Mesenteric fat pad (tissue), 1 donor: Measurements from ENCODE around the gene DUT. TPM values are rescaled to one million over a fixed set of nuclear protein-coding genes. Genes with fewer than 3 reads are reported as not detected.
"Not testable (repeated sequence)": the region's sequence is repeated elsewhere in the genome, so short reads cannot be mapped to it uniquely, and the experiment has no call there.

Source experiments
- DNase-seq: peaks from one replicate; pipeline ENCODE4 v3.0.0-alpha.2; 2020; ENCODE audit warnings: low spot score
- total RNA-seq: library from RNA; stranded (reverse); fragmentation: NEBNext Ultra II Directional; extraction: Animal tissue kit (Norgen Biotek cat#: 25700); gene quantifications from one replicate; pipeline ENCODE4 v1.2.1, GENCODE V29; 2021
- donor health status: DM: yes; HTN: yes; CAD: no.

Gene DUT
- total RNA-seq, 1 donor from 2014 or later = 53.9 TPM

DNA sequence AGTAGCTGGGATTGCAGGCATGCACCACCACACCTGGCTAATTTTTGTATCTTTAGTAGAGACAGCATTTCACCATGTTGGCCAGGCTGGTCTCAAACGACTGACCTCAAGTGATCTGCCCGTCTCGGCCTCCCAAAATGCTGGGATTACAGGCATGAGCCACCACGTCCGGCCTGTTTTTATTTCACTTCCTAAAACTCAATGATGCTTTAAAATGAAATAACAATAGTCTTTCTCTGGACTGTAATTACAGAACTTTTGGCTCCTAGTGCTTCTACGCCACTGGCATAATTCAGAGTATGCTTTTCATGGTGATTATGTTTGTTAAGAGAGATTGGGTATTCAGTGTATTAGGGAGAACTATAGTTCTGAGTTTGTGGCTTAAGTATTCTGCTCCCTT, 5.0 kb upstream of the DUT start:
- DNase-seq = not testable (repeated sequence)

DNA sequence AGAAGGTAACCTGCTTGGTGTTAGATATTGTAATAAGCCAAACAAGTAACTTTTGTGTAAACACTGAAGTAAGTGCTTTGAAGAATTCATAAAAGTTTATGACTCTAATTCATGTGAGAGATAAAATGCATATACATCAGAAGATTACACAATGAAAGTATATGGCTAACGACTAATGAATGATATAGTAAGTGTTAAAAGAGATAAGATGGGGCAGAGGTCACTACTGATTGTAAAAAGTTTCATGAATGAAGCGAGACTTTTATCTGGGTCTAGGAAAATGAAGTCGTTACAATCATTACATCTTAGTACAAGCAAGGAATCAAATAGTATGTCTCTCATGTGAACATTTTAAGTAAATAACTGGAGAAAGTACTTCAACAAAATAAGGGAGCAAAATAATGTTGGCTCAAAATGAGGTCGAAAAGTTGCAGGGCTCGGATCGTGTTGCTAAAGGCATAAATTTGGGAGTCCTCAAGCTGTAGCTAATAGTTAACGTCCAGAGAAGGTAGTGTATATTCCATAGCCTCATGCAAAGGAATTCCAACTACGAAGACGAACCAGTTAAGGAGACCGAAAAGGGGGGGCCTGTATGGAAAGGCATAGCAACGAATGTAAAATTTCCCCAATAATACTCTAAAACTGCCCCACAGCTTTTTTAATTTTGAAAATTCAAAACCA, 984 bp upstream of the DUT start:
- DNase-seq = no peak

DNA sequence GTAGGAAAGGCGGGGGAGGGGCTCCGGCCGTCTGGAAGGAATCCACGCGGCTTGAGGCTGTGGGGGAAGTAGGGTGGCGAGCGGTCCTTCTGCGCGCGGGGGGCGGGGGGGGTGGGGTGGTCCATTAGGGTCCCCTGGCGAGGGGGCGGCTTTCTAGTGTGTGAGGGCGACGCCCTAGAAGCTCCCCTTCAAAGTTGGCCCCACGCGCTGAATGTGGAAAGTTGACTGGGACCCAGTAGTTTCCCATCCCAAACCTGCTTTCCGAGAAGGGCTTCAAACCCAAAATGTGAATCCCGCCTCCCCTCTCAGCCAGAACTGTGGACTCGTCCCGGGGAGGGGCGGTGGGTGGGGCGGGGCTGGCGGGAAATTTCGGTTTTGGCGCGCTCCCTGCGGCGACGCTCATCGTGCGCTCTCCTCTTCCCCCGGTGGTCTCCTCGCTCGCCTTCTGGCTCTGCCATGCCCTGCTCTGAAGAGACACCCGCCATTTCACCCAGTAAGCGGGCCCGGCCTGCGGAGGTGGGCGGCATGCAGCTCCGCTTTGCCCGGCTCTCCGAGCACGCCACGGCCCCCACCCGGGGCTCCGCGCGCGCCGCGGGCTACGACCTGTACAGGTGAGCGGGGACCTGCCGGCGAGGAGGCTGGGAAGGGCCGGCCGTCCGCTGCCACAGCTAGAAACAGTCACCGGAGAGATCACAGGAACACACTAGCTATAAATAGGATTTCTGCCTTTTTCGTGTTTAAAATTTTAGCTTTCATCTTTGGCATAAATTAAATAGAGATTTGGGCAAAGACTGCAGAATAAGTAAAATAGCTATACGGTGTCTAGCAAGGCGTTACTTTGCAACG, 790 bp downstream of the DUT start:
- no peak for DNase-seq

DNA sequence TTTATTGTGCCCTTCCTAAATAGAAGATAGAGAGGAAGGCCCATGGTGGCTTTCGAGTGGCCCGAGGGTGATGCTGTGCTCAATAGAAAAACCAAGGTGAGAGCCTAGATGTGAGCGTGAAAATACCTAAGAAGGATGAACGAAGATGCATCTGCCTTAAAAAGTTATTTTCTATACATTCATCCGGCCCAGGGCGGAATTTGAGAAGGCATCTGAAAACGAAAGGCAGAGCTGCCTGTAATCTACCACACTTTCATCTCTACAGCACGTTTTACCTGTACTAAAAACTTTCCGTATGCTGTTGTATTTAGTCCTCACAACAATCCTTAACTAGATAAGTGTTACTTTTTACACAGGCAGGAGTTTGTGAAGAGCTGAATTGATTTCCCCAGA, 1.4 kb downstream of the DUT start:
- DNase-seq = no peak

DNA sequence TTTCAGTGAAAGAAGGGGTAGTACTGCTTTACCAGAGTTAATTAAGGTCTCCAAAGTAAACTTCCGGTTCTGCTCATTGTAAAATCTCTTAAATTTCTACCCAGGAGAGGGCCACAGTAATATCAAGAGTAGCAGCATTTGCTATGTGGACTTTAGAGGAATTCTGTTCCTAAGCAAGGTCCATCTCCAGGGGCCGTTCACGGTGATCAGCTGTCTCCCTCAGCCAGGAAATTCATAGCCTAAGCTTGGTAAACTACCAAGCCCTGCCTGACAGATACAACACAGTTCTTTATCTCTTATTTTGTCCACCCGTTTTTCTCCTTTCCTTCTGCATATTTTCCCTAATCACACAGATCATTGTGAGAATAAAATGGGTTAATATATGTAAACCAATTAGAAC, 2.3 kb downstream of the DUT start:
- no peak for DNase-seq

DNA sequence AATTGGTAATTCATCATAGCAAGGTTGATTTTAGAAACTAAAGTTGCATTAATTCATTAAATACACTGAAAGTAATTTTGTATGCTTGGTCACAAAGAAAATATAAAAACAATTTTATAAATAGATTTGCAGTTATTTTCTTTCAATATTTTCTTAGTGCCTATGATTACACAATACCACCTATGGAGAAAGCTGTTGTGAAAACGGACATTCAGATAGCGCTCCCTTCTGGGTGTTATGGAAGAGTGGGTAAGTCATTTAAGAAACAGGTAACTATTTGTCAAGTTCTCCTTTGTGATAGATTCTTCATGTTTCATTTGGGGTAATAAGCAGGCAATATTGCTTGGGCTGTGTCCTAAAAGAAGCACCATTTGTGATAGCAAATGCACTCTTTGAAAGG, 3.0 kb downstream of the DUT start:
- DNase-seq = no peak

DNA sequence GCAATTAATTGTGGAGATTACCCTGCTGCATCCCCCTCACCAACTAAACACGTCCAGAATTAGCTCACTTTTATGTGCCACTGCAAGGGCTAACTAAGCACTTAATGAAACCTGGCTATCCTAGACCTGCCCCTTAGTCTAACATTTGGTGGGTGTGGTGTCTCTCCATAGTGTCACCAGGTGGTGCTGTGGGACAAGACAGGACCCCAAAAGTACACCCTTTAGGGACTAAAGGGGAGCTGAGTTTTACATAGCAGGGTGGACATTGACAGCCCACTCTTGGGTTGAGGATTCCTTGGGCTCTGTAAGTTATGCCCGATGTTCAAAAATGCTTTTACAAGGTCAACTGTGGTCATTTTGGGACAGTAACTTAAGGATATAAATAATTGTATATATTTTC, 5.7 kb downstream of the DUT start:
- DNase-seq = no peak

DNA sequence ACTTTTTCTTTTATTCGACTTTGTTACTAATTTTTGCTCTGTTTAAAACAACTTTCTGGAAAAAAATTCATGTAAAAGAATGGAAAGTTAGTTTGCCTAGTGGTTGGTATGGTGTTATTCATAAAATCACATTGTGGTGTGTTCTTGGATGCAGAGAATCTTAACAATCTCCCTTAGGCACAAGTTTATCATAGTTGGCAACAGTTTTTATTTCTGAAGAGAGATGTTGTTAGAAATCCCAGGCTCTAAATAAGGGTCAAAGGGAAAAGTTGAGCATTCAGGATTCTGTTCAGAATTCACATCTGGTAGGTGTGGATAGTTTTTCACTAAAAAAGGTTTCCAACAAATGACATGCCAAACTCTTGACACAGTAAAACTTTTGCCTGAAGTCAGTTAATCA, 6.4 kb downstream of the DUT start:
- DNase-seq = no peak

DNA sequence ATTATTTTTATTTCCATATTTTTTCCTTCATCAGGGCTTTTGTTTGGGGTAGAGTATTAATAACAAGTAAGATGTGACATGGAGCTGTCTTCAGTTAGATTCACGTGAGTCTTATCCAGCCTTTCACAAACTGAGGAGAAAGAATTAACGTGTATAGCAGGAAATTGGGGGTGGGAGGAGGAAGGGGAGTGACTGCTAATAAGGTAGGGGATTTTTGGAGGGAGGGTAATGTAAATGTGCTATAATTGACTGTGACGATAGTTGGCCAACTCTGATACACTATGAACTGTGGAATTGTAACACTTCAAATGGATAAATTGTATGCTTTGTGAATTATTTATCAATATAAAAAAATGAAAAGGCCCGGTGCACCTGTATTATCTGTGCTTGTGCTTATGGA, 8.9 kb downstream of the DUT start:
- DNase-seq = no peak

DNA sequence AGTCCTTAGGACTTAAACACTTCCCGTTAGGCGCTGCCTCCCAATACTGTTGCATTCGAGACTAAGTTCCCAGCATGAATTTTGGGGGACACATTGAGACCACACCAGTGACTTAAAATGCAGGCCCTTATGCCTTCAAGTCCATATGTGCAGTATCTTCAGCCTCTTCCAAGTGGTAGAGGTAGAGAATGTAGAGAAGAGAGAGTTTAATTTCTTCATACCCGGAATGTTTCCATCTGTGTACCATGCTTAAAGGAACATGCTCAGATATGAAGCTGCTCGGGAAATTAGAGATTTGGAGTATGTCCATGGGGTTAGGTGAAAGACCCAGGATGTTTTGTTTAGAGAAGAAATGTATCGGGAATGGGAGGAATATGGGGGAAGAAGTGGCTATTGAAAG, 12.6 kb downstream of the DUT start:
- DNase-seq = no peak

DNA sequence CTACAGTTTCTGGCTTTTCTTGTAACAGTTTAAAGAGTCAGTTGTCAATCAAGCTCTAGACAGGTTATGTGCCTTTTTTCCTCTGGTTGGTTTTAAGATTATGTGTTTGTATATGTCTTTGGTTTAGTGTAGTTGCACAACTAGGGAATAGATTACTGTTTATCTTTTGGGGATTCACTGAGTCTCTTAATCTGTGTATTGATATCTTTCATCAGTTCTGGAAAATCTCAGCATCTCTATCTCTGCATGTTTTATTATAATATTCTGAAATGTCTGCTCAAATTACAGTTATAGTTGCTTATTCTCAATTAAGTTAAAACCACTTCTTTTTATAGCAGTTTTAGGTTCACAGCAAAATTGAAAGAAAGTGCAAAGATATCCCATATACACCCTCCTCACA, 14.3 kb downstream of the DUT start:
- DNase-seq = no peak

DNA sequence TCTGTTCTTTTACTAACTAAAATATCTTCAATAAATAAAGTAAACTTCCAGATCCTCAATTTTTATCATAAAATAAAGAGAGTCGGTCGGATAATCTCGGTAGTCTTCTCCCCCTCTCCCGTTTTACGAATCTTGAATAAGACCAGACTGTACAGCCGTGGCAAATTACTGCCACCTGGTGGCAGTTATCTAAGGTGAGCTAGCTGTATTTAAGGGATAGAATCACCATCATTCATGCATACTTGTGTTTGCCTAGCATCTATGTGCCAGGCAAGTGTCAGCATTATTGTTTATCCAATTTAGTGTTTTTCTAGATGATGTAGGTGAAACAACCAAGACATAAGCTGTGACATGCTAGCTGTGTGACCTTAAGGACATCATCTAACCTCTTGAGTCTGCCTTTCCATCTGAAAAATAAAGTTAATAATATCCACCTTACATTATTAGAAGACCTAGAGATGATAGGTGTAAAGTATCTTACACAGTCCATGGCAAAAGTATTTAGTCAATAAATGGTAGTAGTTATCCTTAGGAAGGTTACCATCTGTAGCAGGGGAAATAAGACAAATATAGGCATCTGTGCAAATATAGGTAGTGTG, 21.3 kb downstream of the DUT start:
- DNase-seq = no peak

DNA sequence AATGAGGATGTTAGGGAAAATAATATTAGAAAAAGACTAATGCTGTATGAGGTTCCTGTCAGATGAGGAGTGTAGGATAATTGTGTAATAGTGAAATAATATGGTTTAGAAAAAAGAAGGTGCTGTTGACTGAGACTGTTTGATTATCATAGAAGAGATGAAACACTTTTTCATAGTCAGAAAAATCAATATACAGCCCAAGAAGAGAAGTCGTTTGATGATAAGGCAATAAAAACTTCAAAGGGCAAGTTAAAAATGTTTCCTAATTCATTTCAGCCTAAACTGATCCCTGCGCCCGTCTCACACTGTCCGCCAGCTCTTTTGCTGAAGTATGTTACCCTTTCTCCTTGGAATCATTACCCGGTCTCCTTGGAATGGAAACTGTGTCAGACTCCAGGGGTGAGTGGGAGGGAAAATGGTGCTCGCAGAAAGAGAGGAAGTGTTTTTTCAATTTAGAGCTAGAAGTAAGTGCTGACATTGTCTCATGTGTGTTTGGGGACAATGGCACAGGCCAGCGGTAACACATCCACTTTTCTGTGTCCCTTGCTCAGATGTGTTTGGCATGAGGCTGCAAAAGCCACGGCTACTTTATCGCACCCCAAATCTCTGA, 23.6 kb downstream of the DUT start:
- DNase-seq = no peak

DNA sequence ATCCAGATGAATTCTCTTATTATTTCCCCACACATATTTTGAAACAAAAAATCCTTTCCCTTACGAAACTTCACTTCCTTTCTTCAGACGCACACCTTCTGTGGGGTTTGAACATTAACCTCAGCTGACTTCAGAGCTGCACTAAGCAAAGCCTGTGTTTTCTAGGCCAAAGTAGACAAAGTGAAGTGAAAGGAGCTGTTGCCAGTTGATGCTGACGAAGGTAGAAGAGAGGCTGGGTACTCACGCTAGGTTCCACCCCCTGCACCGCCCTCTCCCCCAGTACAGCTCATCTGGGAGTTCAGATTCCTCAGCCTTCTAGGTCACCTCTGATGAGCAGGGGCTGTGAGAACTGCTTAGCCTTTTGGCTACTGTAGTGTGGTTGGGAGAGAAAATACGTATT, 24.1 kb downstream of the DUT start:
- DNase-seq = no peak

DNA sequence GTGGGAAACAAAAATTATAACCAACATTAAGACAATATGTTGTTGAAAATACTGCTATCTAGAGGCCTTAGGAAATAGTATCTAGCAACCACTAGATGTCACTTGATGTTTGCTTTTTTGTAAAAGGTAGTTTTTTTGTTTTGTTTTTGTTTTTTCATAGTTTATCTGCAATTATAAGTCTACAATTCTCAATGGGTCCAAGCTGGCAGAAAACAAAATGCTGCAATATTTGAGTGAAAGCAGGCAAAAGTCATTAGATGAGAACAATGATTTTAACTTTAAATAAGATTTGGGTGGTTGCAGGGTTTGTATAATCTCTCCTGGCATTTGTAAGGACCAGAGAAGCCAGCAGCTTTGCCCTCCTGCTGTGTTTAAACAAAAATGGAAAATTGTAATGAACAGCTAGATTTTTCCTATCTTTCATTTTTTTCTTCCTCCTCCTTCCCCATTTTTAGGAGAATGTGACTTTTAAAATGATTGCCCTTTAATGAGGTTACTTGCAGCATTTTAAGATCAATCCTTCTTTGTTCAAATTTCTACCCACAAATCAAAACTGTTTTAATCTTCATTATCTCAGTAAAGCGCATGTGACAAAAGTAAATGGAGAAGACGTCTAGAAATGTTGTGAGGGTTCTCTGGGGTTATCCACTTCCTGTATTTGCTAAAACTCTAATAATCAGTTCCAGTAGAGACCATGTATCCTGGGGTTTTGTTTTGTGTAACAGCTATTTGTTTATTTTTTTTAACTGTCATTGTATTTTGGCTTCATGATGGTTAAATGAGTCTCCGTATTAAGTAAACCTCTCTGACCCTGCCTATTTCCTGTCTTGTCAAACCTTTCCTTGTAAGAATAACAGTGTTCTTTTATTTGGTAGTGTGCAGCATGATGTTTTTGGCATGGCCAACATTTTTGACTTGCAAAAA, 27.3 kb downstream of the DUT start:
- DNase-seq = no peak

DNA sequence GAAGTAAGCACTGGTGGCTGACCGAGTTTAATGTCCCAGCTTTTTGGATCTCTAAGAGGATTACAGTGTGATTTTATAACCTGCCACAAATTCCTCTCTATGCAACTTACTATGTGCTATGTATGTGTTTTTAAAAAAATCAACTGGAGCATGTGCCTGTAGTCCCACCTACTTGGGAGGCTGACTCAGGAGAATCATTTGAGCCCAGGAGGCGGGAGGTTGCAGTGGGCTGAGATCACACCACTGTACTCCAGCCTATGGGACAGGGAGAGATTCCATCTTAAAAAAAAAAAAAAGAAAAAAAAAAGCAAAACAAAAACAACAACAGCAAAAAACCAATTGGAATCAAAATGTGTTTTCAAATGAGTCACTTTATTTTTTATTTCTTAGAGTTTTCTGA, 29.6 kb downstream of the DUT start:
- DNase-seq = no peak

DNA sequence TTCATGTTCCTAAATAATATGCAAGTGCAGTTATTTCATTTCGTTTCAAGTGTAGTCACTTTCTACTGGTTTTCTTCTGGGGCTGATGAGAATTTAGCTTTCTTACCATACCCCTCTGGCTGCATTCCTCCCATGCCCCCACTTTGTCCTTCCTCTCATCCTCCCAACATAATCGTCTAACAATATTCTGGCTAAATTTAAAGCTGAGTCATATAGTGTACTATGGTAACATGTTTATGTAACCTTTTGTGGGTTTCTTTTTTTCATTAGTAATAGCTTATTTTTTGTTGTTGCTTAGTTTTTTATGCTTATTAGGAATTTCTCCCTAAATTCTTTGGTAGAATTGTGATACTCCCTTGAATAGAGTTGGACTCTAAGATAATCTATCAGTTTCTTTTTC, 30.5 kb downstream of the DUT start:
- no peak for DNase-seq

DNA sequence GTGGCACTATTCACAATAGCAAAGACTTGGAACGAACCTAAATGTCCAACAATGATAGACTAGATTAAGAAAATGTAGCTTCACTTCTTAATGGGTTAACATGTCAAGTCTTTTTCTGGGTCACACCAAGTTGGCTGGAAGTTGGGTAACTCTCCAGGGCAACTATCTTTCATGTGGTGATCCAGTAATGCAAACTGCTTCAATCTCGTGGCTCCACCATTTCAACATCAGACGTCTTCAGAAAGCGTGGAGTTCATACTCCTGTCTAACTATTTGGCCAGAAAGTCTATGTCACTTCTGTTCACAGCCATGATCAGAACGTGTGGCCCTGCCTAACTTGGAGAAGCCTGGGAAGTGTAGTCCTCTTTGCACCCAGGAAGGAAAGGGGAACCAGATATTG, 32.2 kb downstream of the DUT start:
- no peak for DNase-seq

DNA sequence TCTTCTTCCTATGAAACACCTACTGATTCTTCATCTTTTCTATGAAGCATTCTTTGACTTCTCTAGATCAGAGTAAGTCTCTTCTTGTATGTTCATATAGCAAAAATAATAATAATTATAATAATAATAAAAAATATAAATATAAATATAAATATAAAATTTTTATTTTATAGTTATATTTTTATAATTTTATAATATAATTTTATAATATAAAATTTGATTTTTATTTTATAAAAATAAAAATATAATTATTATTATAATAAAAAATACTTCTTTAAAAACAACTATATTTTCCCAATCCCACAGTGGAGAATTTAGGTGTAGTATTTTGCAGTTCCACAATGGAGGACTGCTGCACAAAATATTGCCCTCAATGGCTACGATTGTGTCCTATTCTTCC, 34.3 kb downstream of the DUT start:
- DNase-seq = no peak

DNA sequence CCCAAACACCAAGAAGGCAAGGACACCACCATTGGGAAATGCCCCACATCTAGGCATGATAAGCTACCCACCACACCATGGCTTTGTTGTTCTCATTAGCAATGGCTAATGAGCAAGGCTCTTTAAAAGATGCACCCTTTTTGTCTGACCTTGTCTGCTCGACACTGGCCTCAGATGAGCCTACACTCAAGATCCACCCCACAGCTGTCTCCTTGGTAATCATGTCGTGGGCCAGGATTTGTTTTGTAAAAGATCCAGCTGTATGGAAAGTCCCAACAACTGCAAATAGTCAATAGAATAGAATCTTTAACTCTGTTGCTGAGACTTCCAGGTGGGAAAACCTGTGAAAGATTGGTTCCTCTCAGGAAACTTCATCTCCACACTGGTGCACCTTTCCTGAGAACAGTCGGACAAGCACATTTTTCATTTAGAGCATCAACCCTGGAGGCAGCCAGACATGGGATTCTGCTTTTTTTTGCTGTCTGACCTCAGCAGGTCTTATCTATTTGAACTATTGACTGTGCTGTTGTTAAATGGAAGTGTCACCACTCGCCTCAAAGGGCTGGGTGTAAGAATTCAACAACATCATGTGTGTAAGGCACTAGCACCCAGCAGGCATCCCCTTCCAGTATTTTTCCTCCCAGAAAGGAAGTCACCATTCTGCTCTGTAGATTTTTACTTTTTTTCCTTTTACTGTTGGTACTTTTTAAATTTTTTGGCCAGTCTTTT, 35.5 kb downstream of the DUT start:
- DNase-seq = no peak
